Measurements from ENCODE around the gene TMEM201. TPM values are rescaled to one million over a fixed set of nuclear protein-coding genes. Genes with fewer than 3 reads are reported as not detected.

TMEM201 gene
- total and polyA plus RNA-seq, 12 donors: 10.7 to 26.0 (median 18.2) TPM

DNA sequence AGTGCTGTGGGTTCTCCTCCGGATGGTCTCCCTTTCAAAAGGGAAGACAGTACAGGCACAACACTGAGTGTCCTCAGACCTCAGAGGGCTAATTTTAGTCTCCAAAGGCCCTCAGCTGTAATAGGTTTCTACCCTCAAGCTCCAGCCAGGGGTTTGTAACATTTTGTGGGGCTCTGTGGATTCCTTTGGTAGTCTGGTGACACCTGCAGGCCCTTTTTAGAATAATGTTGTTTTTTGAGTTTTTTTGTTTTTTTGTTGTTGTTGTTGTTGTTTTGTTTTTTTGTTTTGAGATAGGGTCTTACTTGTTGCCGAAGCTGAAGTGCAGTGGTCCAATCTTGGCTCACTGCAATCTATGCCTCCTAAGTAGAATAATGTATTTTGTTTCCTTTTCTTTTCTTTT, 15.0 kb upstream of the TMEM201 start:
- DNase-seq (no peak), ATAC-seq (peak in 7 of 8 donors; percentile 49 to 72 (median 62))
- Histone ChIP-seq H3K9me3 (no peaks in the 10 kb centered on the region), H3K4me1 (peaks cover 0 to 12% (median 0%) of the 10 kb centered on the region in 9 donors), H3K4me3 (no peak overlapping the region), H3K36me3 (peaks cover 0 to 71% (median 0%) of the 10 kb centered on the region in 9 donors), H3K27me3 (no peaks in the 10 kb centered on the region), H3K27ac (no peak overlapping the region)
- intact Hi-C loops (cut with DNase I): loop anchor here (1.0 to 10.0 kb wide), 7 partner anchors 36 to 309 kb away; partner anchors contain the start of genes SLC25A33 (in 1 of the 10) and SPSB1 (in 1 of the 10)
- WGBS, 2 donors: 61 to 65% methylated on average over 2 of the region's 2 CpGs
- TF ChIP-seq, protein P1, sequence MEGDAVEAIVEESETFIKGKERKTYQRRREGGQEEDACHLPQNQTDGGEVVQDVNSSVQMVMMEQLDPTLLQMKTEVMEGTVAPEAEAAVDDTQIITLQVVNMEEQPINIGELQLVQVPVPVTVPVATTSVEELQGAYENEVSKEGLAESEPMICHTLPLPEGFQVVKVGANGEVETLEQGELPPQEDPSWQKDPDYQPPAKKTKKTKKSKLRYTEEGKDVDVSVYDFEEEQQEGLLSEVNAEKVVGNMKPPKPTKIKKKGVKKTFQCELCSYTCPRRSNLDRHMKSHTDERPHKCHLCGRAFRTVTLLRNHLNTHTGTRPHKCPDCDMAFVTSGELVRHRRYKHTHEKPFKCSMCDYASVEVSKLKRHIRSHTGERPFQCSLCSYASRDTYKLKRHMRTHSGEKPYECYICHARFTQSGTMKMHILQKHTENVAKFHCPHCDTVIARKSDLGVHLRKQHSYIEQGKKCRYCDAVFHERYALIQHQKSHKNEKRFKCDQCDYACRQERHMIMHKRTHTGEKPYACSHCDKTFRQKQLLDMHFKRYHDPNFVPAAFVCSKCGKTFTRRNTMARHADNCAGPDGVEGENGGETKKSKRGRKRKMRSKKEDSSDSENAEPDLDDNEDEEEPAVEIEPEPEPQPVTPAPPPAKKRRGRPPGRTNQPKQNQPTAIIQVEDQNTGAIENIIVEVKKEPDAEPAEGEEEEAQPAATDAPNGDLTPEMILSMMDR (IDR thresholded peaks at IDR 0.05): peak; percentile 10 to 62 (median 46)

DNA sequence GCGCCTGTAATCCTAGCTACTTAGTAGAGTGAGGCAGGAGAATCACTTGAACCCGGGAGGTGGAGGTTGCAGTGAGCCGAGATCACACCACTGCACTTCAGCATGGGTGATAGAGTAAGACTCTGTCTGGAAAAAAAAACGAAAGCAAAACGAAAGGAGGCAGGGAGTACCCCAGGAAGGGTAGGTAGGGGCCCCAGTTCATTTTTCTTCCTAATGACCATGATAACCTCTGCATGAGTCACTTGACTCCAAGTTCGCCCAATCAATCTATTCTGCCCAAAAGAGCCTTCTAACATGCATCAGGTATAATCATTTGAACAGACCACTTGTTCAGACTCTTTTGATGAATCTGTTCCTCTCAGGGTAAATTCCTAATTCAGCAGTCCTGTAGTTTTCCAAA, 13.2 kb upstream of the TMEM201 start:
- Histone ChIP-seq H3K27me3 (no peaks in the 10 kb centered on the region), H3K4me3 (no peak overlapping the region), H3K36me3 (peaks cover 0 to 74% (median 5%) of the 10 kb centered on the region in 9 donors), H3K9me3 (no peaks in the 10 kb centered on the region), H3K4me1 (peaks cover 0 to 12% (median 0%) of the 10 kb centered on the region in 9 donors), H3K27ac (no peak overlapping the region)
- DNase-seq (no peak), ATAC-seq (no peak)
- intact Hi-C loops (cut with DNase I): loop anchor here in 6 of 10 donors (5.0 to 10.0 kb wide), 4 partner anchors 281 to 311 kb away; partner anchors contain the start of gene SPSB1 (in 1 of the 6)
- TF ChIP-seq, protein P1 (IDR thresholded peaks at IDR 0.05): no peak
- WGBS, 2 donors: 91% methylated on average over 6 of the region's 6 CpGs

DNA sequence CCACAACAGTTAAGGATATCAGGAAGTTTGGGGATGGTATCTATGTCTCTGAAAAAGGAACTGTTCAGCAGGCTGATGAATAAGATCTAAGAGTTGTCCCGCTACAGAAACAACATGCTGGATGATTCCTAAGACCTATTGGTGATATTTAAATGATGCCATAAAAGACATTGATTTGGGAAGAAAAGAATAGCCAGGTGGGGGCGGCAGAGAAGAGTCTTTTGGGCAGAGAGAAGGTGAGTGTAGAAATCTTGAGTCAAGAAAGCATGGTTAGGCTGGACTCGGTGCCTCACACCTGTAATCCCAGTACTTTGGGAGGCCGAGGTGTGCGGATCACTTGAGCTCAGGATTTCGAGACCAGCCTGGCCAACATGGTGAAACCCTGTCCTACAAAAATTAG, 11.8 kb upstream of the TMEM201 start:
- Histone ChIP-seq H3K9me3 (no peaks in the 10 kb centered on the region), H3K4me3 (no peak overlapping the region), H3K4me1 (peaks cover 0 to 8% (median 0%) of the 10 kb centered on the region in 9 donors), H3K27ac (no peak overlapping the region), H3K36me3 (peaks cover 0 to 77% (median 5%) of the 10 kb centered on the region in 9 donors), H3K27me3 (no peaks in the 10 kb centered on the region)
- ATAC-seq (no peak), DNase-seq (no peak)
- intact Hi-C loops (cut with DNase I): loop anchor here in 6 of 10 donors (5.0 to 10.0 kb wide), 4 partner anchors 282 to 312 kb away; partner anchors contain the start of gene SPSB1 (in 1 of the 6)
- TF ChIP-seq, protein P1 (IDR thresholded peaks at IDR 0.05): no peak
- WGBS, 2 donors: 98 to 99% methylated on average over 6 of the region's 6 CpGs

DNA sequence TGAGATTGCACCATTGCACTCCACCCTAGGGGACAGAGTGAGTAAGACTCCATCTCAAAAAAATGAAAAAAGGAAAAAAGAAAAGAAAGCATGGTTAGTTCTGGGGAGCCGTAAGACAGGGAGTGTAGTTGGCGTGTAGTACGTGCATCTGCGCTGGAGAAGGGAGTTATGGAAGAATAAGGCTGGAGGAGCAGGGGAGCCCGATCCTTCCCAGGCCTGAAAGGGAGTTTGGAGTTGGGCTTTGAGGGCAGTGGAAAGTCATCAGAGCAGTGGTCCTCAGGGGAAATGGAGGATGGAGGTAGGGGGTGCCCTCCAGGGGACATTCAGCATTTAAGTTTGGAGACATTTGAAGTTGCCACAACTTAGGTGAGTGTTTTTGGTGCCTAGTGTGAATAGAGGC, 11.3 kb upstream of the TMEM201 start:
- Histone ChIP-seq H3K9me3 (no peaks in the 10 kb centered on the region), H3K36me3 (peaks cover 0 to 77% (median 5%) of the 10 kb centered on the region in 9 donors), H3K27ac (no peak overlapping the region), H3K4me1 (peaks cover 0 to 8% (median 0%) of the 10 kb centered on the region in 9 donors), H3K27me3 (no peaks in the 10 kb centered on the region), H3K4me3 (no peak overlapping the region)
- WGBS, 2 donors: 87 to 98% methylated on average over 5 of the region's 5 CpGs
- DNase-seq: no peak
- ATAC-seq: no peak
- intact Hi-C loops (cut with DNase I): loop anchor here in 6 of 10 donors (5.0 to 10.0 kb wide), 4 partner anchors 283 to 313 kb away; partner anchors contain the start of gene SPSB1 (in 1 of the 6)
- TF ChIP-seq, protein P1 (IDR thresholded peaks at IDR 0.05): no peak
